T-cell (primary cell): ENCODE data around the gene C1orf174. TPM values are rescaled to one million over a fixed set of nuclear protein-coding genes. Genes with fewer than 3 reads are reported as not detected.

Experiments
- ATAC-seq, 4 experiments: fragments of 200-7000 bp in 3 of 4; fragments of 150-1000 bp in 1 of 4; cut with Tn5 transposase; replicated peaks in 1 of 4; 1 replicate in 3 of 4; 2 replicates in 1 of 4; pipeline ENCODE4 v1.10.0; 2021; ENCODE audit warnings: moderate library complexity in 3 of 4, mild to moderate bottlenecking in 2 of 4, moderate number of reproducible peaks in 1 of 4
- CTCF ChIA-PET, 2 donors: fragments of 300-600 bp; sonication (Branson Sonifier 250); formaldehyde crosslinking; loops; one replicate each; lab custom pipeline; 2022; ENCODE audit warnings: antibody characterized with exemption in 2 of 2; lab: Charles Lee
- POLR2A ChIA-PET, 2 donors: fragments of 300-600 bp; sonication (Branson Sonifier 250); formaldehyde crosslinking; loops; one replicate each; lab custom pipeline; 2022; ENCODE audit warnings: antibody characterized with exemption in 2 of 2; lab: Charles Lee
- DNase-seq, 35 experiments: peaks; one replicate each; pipeline versions ENCODE4 v3.0.0 to v3.0.0-alpha.2; 2013 to 2023
- H3K27ac ChIP-seq: one replicate; pipeline ENCODE4 v1.5.1; 2013; ENCODE audit warnings: low read length
- H3K27me3 ChIP-seq, 2 experiments: replicated peaks in 1 of 2; 1 replicate in 1 of 2; 2 replicates in 1 of 2; pipeline versions ENCODE4 v1.6.1 to v1.7.0; 2013; ENCODE audit warnings: low read length in 1 of 2, mixed read lengths in 1 of 2; ENCODE audit not compliant: control insufficient read depth in 2 of 2, insufficient read depth in 2 of 2; ENCODE audit errors: extremely low read depth in 1 of 2
- H3K36me3 ChIP-seq, 2 donors: 1 replicate in 1 of 2; 2 replicates in 1 of 2; pipeline versions ENCODE4 v1.6.1 to v1.7.0; 2013; ENCODE audit warnings: low read length in 1 of 2; ENCODE audit not compliant: control insufficient read depth in 2 of 2, insufficient read depth in 1 of 2; ENCODE audit errors: extremely low read depth in 1 of 2
- H3K4me1 ChIP-seq, 2 experiments: 1 replicate in 1 of 2; 2 replicates in 1 of 2; pipeline versions ENCODE4 v1.6.1 to v1.7.0; 2013; ENCODE audit warnings: low read length in 2 of 2, mixed read lengths in 1 of 2; ENCODE audit not compliant: insufficient read depth in 2 of 2, control insufficient read depth in 1 of 2; ENCODE audit errors: extremely low read depth in 1 of 2
- H3K4me3 ChIP-seq, 2 donors: 1 replicate in 1 of 2; 2 replicates in 1 of 2; pipeline versions ENCODE4 v1.5.1 to v1.7.0; 2013; ENCODE audit warnings: mild to moderate bottlenecking in 2 of 2, low read length in 1 of 2, moderate library complexity in 1 of 2; ENCODE audit not compliant: control insufficient read depth in 1 of 2; ENCODE audit errors: extremely low read depth in 1 of 2
- H3K9me3 ChIP-seq: 2 replicates; pipeline ENCODE4 v1.7.0; 2013
- H3K27ac Mint-ChIP-seq, 2 donors: one replicate each; pipeline ENCODE4 v1.8.0; 2020 to 2021; ENCODE audit warnings: mild to moderate bottlenecking in 2 of 2, mixed read lengths in 2 of 2
- H3K27me3 Mint-ChIP-seq, 2 donors: one replicate each; pipeline ENCODE4 v1.8.0; 2021 to 2022; ENCODE audit warnings: mixed read lengths in 2 of 2
- H3K36me3 Mint-ChIP-seq: one replicate; pipeline ENCODE4 v1.8.0; 2021; ENCODE audit warnings: mixed read lengths
- H3K4me1 Mint-ChIP-seq, 3 donors: one replicate each; pipeline ENCODE4 v1.8.0; 2020 to 2022; ENCODE audit warnings: mixed read lengths in 3 of 3, mild to moderate bottlenecking in 1 of 3
- H3K4me3 Mint-ChIP-seq, 3 donors: one replicate each; pipeline ENCODE4 v1.8.0; 2020 to 2022; ENCODE audit warnings: mild to moderate bottlenecking in 3 of 3, mixed read lengths in 3 of 3, moderate library complexity in 3 of 3
- H3K9me3 Mint-ChIP-seq, 3 donors: one replicate each; pipeline ENCODE4 v1.8.0; 2020 to 2022; ENCODE audit warnings: mixed read lengths in 3 of 3
- WGBS: methylation state at CpG from one replicate; pipeline ENCODE4 v1.1.5; 2013; ENCODE audit warnings: missing lambda C conversion rate; ENCODE audit not compliant: insufficient coverage; 5-methylcytosine and 5-hydroxymethylcytosine counted together
- total RNA-seq, 35 experiments: library from RNA in 6 of 35; stranded (reverse) in 6 of 35; fragments of 120-200 nt in 1 of 35; gene quantifications; one replicate each; pipeline versions ENCODE4 v1.2.1 to v1.2.4 and lab custom pipeline; 2013 to 2026

The C1orf174 gene
- total RNA-seq, 5 donors from 2014 or later (not counting 1 experiment from before 2014, with no cell fraction given), result 15.7 to 34.7 (median 33.4) TPM

- WGBS, result 77% methylated on average over 10 of the region's 15 CpGs
- peaks cover 15 to 25% of the 10 kb centered on the region in 2 donors for H3K36me3 ChIP-seq
- H3K4me1 Mint-ChIP-seq, result peaks cover 23 to 24% (median 23%) of the 10 kb centered on the region in 3 donors
These were observed 47.2 kb downstream of the C1orf174 start for GRCh38 chr1:3852711-3853485.

GRCh38 chr1:3852091-3852490 is 48.0 kb downstream of the C1orf174 start:
- H3K4me3 Mint-ChIP-seq, result no peak overlapping the region
- Histone ChIP-seq H3K4me3 (no peak overlapping the region), H3K36me3 (peaks cover 16 to 33% of the 10 kb centered on the region in 2 donors), H3K4me1 (peaks cover 6 to 15% of the 10 kb centered on the region in 2 experiments), H3K27ac (no peak overlapping the region), H3K9me3 (no peaks in the 10 kb centered on the region), H3K27me3 (no peaks in the 10 kb centered on the region)
- WGBS, result 96% methylated on average over 9 of the region's 12 CpGs
- POLR2A ChIA-PET, result no interaction called here
- CTCF ChIA-PET, result no interaction called here
- no peaks in the 10 kb centered on the region for H3K27me3 Mint-ChIP-seq
- H3K36me3 Mint-ChIP-seq, result peaks cover 25% of the 10 kb centered on the region
- no peaks in the 10 kb centered on the region for H3K9me3 Mint-ChIP-seq
- no peak overlapping the region for H3K27ac Mint-ChIP-seq
- ATAC-seq (no peak), DNase-seq (no peak)
- peaks cover 18 to 21% (median 20%) of the 10 kb centered on the region in 3 donors for H3K4me1 Mint-ChIP-seq

More at GRCh38 chr1:3852711-3853485, 47.2 kb downstream of the C1orf174 start:
- Histone ChIP-seq H3K9me3 (no peaks in the 10 kb centered on the region), H3K4me1 (peaks cover 7 to 20% of the 10 kb centered on the region in 2 experiments), H3K4me3 (no peak overlapping the region), H3K27me3 (peaks cover 0 to 1% of the 10 kb centered on the region in 2 experiments), H3K27ac (no peak overlapping the region)
- Mint-ChIP-seq H3K36me3 (peaks cover 18% of the 10 kb centered on the region), H3K27me3 (no peaks in the 10 kb centered on the region), H3K27ac (no peak overlapping the region), H3K9me3 (no peaks in the 10 kb centered on the region), H3K4me3 (no peak overlapping the region)
- CTCF ChIA-PET, result no interaction called here
- POLR2A ChIA-PET, result no interaction called here
- ATAC-seq (no peak), DNase-seq (no peak)

DNA sequence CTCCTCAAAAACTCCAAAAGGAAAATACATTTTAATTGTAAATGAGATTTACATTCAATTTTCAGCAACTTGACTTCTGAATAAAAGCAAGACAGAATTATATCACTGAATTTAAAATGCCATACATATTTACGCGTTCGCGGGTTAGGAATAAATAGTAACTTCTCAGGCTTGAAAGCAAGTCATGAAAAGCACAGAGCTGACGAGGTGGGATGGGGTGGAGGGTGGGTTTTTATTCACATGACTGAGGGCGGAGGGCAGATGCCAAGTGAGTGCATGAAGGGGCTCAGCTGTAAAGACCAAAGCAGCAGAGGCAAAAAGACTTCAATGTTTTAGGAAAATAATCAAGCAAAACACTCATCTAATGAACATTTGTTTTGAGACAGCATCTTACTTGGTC is 48.8 kb downstream of the C1orf174 start:
- H3K27me3 ChIP-seq, result no peaks in the 10 kb centered on the region
- H3K36me3 ChIP-seq, result peaks cover 18 to 40% of the 10 kb centered on the region in 2 donors
- H3K4me1 ChIP-seq, result peaks cover 6 to 12% of the 10 kb centered on the region in 2 experiments
- ChIA-PET POLR2A (no interaction called here), CTCF (no interaction called here)
- DNase-seq (no peak), ATAC-seq (no peak)
- H3K4me3 Mint-ChIP-seq, result no peak overlapping the region
- H3K4me1 Mint-ChIP-seq, result peaks cover 17 to 20% (median 19%) of the 10 kb centered on the region in 3 donors
- H3K27ac Mint-ChIP-seq, result no peak overlapping the region
- WGBS, result 100% methylated on average over 1 of the region's 6 CpGs
- H3K9me3 Mint-ChIP-seq, result no peaks in the 10 kb centered on the region
- no peak overlapping the region for H3K27ac ChIP-seq
- peaks cover 30% of the 10 kb centered on the region for H3K36me3 Mint-ChIP-seq
- H3K4me3 ChIP-seq, result no peak overlapping the region
- no peaks in the 10 kb centered on the region for H3K9me3 ChIP-seq
- no peaks in the 10 kb centered on the region for H3K27me3 Mint-ChIP-seq

GRCh38 chr1:3850857-3851256 is 49.2 kb downstream of the C1orf174 start:
- no peak overlapping the region for H3K4me3 Mint-ChIP-seq
- H3K36me3 ChIP-seq, result peaks cover 18 to 40% of the 10 kb centered on the region in 2 donors
- H3K27ac ChIP-seq, result no peak overlapping the region
- H3K27me3 Mint-ChIP-seq, result no peaks in the 10 kb centered on the region
- ATAC-seq (no peak), DNase-seq (no peak)
- no peaks in the 10 kb centered on the region for H3K9me3 Mint-ChIP-seq
- POLR2A ChIA-PET, result no interaction called here
- peaks cover 3 to 8% of the 10 kb centered on the region in 2 experiments for H3K4me1 ChIP-seq
- CTCF ChIA-PET, result no interaction called here
- H3K4me1 Mint-ChIP-seq, result peaks cover 15 to 17% (median 15%) of the 10 kb centered on the region in 3 donors
- H3K27ac Mint-ChIP-seq, result no peak overlapping the region
- no peak overlapping the region for H3K4me3 ChIP-seq
- H3K27me3 ChIP-seq, result no peaks in the 10 kb centered on the region
- peaks cover 30% of the 10 kb centered on the region for H3K36me3 Mint-ChIP-seq
- 85% methylated on average over 8 of the region's 12 CpGs for WGBS
- no peaks in the 10 kb centered on the region for H3K9me3 ChIP-seq

GRCh38 chr1:3847081-3847480 is 53.0 kb downstream of the C1orf174 start:
- Mint-ChIP-seq H3K27me3 (no peaks in the 10 kb centered on the region), H3K9me3 (no peaks in the 10 kb centered on the region), H3K4me3 (no peak overlapping the region), H3K4me1 (no peaks in the 10 kb centered on the region), H3K27ac (no peak overlapping the region), H3K36me3 (peaks cover 42% of the 10 kb centered on the region)
- Histone ChIP-seq H3K27ac (no peak overlapping the region), H3K9me3 (no peaks in the 10 kb centered on the region), H3K27me3 (no peaks in the 10 kb centered on the region), H3K36me3 (peaks cover 24 to 64% of the 10 kb centered on the region in 2 donors), H3K4me3 (no peak overlapping the region), H3K4me1 (no peaks in the 10 kb centered on the region)
- CTCF ChIA-PET, result no interaction called here
- no peak for ATAC-seq
- POLR2A ChIA-PET, result no interaction called here
- DNase-seq, result no peak
- 86% methylated on average over 4 of the region's 6 CpGs for WGBS

DNA sequence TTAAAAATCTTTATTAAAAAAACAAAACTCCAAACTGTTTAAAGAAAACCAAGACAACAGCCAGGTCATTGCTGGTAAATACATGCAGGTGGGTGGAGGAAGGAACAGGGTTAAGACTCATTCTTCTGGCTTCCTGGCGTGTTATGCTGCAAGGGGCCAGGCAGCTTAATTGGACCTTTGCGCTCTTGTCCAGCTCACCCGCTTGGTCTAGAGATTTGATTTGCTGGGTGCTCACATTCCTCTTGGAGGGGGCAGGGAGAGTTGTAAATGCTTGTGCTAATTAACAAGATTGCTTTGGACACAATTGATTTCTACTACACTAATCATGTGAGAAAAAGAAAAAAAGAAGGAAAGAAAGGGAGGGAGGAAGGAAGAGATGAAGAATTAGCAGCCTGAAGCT is 53.5 kb downstream of the C1orf174 start:
- peaks cover 25 to 62% of the 10 kb centered on the region in 2 donors for H3K36me3 ChIP-seq
- ChIA-PET CTCF (interaction anchor here in 1 of 2 donors (0.7 kb wide), 1 partner anchor 200 kb away, joined by 3 read pairs; no protein-coding TSS in a partner anchor), POLR2A (no interaction called here)
- no peak overlapping the region for H3K27ac ChIP-seq
- no peak for ATAC-seq
- no peaks in the 10 kb centered on the region for H3K27me3 Mint-ChIP-seq
- H3K9me3 ChIP-seq, result no peaks in the 10 kb centered on the region
- WGBS, result 100% methylated on average over 1 of the region's 3 CpGs
- H3K4me3 ChIP-seq, result no peak overlapping the region
- no peaks in the 10 kb centered on the region for H3K27me3 ChIP-seq
- no peak overlapping the region for H3K4me3 Mint-ChIP-seq
- no peak overlapping the region for H3K27ac Mint-ChIP-seq
- H3K4me1 ChIP-seq, result no peaks in the 10 kb centered on the region
- no peak for DNase-seq
- no peaks in the 10 kb centered on the region for H3K9me3 Mint-ChIP-seq
- H3K36me3 Mint-ChIP-seq, result peaks cover 45% of the 10 kb centered on the region
- no peaks in the 10 kb centered on the region for H3K4me1 Mint-ChIP-seq
